ENCODE data around the gene SUN3. TPM values are rescaled to one million over a fixed set of nuclear protein-coding genes. Genes with fewer than 3 reads are reported as not detected.

The SUN3 gene
- total RNA-seq, 6 donors from 2014 or later: not detected

DNA sequence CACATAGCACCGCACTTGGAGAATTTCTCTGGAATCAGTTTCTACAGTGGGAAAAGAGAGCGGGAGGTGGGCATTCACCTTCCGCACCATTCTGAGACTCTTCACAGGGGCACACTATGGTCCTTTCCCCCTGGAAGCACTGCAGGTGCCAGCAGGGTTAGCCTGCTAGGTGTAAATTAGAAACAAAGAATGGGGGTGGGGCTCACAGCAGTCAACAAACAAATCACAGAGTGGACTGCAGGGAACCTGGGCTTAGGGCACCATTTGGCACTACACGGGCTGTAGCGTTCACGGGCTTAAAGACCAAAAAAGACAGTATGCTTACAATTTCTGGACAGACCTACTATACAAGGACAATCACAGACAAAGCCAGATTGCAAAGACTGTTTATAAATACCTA, 72.7 kb downstream of the SUN3 start:
- no peak for DNase-seq
- Histone ChIP-seq H3K4me1 (peaks cover 0 to 6% (median under 1%) of the 10 kb centered on the region in 4 donors), H3K9me3 (no peaks in the 10 kb centered on the region), H3K27me3 (no peaks in the 10 kb centered on the region), H3K27ac (no peak overlapping the region), H3K4me3 (no peak overlapping the region), H3K36me3 (peaks cover under 1 to 40% (median 10%) of the 10 kb centered on the region in 4 donors)
- TF ChIP-seq EP300 (IDR thresholded peaks at IDR 0.05): no peak
- no peak for TF ChIP-seq POLR2A (IDR thresholded peaks at IDR 0.05)
- TF ChIP-seq POLR2AphosphoS5 (IDR thresholded peaks at IDR 0.05): no peak
- TF ChIP-seq, protein P1, sequence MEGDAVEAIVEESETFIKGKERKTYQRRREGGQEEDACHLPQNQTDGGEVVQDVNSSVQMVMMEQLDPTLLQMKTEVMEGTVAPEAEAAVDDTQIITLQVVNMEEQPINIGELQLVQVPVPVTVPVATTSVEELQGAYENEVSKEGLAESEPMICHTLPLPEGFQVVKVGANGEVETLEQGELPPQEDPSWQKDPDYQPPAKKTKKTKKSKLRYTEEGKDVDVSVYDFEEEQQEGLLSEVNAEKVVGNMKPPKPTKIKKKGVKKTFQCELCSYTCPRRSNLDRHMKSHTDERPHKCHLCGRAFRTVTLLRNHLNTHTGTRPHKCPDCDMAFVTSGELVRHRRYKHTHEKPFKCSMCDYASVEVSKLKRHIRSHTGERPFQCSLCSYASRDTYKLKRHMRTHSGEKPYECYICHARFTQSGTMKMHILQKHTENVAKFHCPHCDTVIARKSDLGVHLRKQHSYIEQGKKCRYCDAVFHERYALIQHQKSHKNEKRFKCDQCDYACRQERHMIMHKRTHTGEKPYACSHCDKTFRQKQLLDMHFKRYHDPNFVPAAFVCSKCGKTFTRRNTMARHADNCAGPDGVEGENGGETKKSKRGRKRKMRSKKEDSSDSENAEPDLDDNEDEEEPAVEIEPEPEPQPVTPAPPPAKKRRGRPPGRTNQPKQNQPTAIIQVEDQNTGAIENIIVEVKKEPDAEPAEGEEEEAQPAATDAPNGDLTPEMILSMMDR (IDR thresholded peaks at IDR 0.05): no peak
- no peak for ATAC-seq (ENCODE audit: low FRiP score in 2 of 2)
- 82 to 89% methylated on average over 6 of the region's 6 CpGs for WGBS, 2 donors

DNA sequence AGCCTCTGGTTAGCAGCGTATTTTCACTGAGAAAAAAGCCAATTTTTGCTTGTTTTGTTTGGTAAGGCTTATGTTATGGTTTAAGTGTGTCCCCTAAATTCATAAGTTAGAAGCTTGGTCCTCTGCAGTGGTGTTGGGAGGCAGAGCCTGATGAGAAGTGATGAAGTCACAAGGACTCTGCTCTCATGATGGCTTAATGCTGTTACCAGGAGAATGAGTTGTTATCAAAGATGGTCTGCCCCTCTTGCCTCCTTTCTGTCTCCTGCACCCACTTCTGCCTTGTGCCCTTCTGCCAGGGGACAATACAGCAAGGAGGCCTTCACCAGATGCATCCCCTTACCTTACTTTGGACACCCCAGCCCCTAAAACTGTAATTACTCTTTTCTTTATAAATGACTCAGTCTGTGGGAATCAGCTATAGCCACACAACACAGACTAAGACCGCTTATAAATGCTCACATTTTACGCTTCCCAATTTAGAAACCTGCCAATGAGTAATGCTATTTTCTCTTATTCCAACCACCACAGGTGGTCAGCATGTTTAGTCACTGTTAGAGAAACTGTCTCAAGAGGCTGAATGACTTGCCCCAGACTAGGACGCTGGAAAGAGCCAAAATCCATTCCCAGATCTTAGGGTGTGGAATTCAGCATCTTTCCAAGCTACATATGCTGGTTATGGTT, 74.5 kb downstream of the SUN3 start:
- DNase-seq: no peak
- no peak for TF ChIP-seq POLR2A (IDR thresholded peaks at IDR 0.05)
- TF ChIP-seq, protein P1 (IDR thresholded peaks at IDR 0.05): no peak
- TF ChIP-seq POLR2AphosphoS5 (IDR thresholded peaks at IDR 0.05): no peak
- no peak for TF ChIP-seq EP300 (IDR thresholded peaks at IDR 0.05)
- Histone ChIP-seq H3K36me3 (peaks cover 0 to 33% (median 6%) of the 10 kb centered on the region in 4 donors), H3K4me1 (peaks cover 6 to 18% (median 13%) of the 10 kb centered on the region in 4 donors), H3K27me3 (no peaks in the 10 kb centered on the region), H3K4me3 (no peak overlapping the region), H3K9me3 (no peaks in the 10 kb centered on the region), H3K27ac (no peak overlapping the region)
- no peak for ATAC-seq (ENCODE audit: low FRiP score in 2 of 2)
- WGBS, 2 donors: 89 to 91% methylated on average over 4 of the region's 4 CpGs

GRCh38 chr7:47953822-47954221, 75.1 kb downstream of the SUN3 start:
- Histone ChIP-seq H3K4me1 (peaks cover 6 to 18% (median 13%) of the 10 kb centered on the region in 4 donors), H3K36me3 (peaks cover 0 to 33% (median 6%) of the 10 kb centered on the region in 4 donors), H3K9me3 (no peaks in the 10 kb centered on the region), H3K27me3 (no peaks in the 10 kb centered on the region), H3K4me3 (no peak overlapping the region), H3K27ac (no peak overlapping the region)
- no peak for DNase-seq
- ATAC-seq (ENCODE audit: low FRiP score in 2 of 2): no peak
- TF ChIP-seq EP300 (IDR thresholded peaks at IDR 0.05): no peak
- TF ChIP-seq POLR2AphosphoS5 (IDR thresholded peaks at IDR 0.05): no peak
- no peak for TF ChIP-seq POLR2A (IDR thresholded peaks at IDR 0.05)
- TF ChIP-seq, protein P1 (IDR thresholded peaks at IDR 0.05): no peak
- 78 to 81% methylated on average over 4 of the region's 4 CpGs for WGBS, 2 donors

GRCh38 chr7:47952224-47952623, 76.7 kb downstream of the SUN3 start:
- WGBS, 2 donors: 75 to 84% methylated on average over 2 to 4 of the region's 4 CpGs
- no peaks in the 10 kb centered on the region for H3K27me3 ChIP-seq
- ATAC-seq (ENCODE audit: low FRiP score in 2 of 2): no peak
- H3K27ac ChIP-seq: no peak overlapping the region
- DNase-seq: no peak
- H3K4me1 ChIP-seq: peaks cover 10 to 21% (median 13%) of the 10 kb centered on the region in 4 donors
- H3K36me3 ChIP-seq: peaks cover 0 to 29% (median 6%) of the 10 kb centered on the region in 4 donors
- TF ChIP-seq POLR2A (IDR thresholded peaks at IDR 0.05) (no peak), EP300 (IDR thresholded peaks at IDR 0.05) (no peak), POLR2AphosphoS5 (IDR thresholded peaks at IDR 0.05) (no peak)
- TF ChIP-seq, protein P1 (IDR thresholded peaks at IDR 0.05): no peak
- no peak overlapping the region for H3K4me3 ChIP-seq
- H3K9me3 ChIP-seq: no peaks in the 10 kb centered on the region

GRCh38 chr7:47951374-47951773, 77.5 kb downstream of the SUN3 start:
- H3K36me3 ChIP-seq: peaks cover 0 to 22% (median 6%) of the 10 kb centered on the region in 4 donors
- peak in 1 of 2 donors; percentile 75 for ATAC-seq (ENCODE audit: low FRiP score in 2 of 2)
- peak overlapping the region in 1 of 4 donors; percentile 43 for H3K27ac ChIP-seq
- peaks cover 10 to 21% (median 13%) of the 10 kb centered on the region in 4 donors for H3K4me1 ChIP-seq
- no peak overlapping the region for H3K4me3 ChIP-seq
- no peak for DNase-seq
- no peaks in the 10 kb centered on the region for H3K9me3 ChIP-seq
- no peak for TF ChIP-seq POLR2AphosphoS5 (IDR thresholded peaks at IDR 0.05)
- TF ChIP-seq, protein P1 (IDR thresholded peaks at IDR 0.05): no peak
- TF ChIP-seq EP300 (IDR thresholded peaks at IDR 0.05): no peak
- H3K27me3 ChIP-seq: no peaks in the 10 kb centered on the region
